ENCODE data around the gene SUFU. TPM values are rescaled to one million over a fixed set of nuclear protein-coding genes. Genes with fewer than 3 reads are reported as not detected.

The SUFU gene
- total RNA-seq, 4 donors from 2014 or later, result 6.5 to 11.0 (median 9.2) TPM

GRCh38 chr10:102491136-102491535 lies 12.6 kb upstream of the SUFU start:
- Histone ChIP-seq H3K4me3 (no peak overlapping the region), H3K4me1 (peaks cover 0 to 9% (median 0%) of the 10 kb centered on the region in 4 donors), H3K27ac (no peak overlapping the region), H3K9me3 (no peaks in the 10 kb centered on the region), H3K27me3 (no peaks in the 10 kb centered on the region), H3K36me3 (peaks cover 0 to 45% (median 5%) of the 10 kb centered on the region in 3 donors)
- no peak for DNase-seq
- TF ChIP-seq POLR2A (IDR thresholded peaks at IDR 0.05), result no peak
- TF ChIP-seq CTCF (IDR thresholded peaks at IDR 0.05), result no peak

- H3K9me3 ChIP-seq, result no peaks in the 10 kb centered on the region
- no peak overlapping the region for H3K27ac ChIP-seq
- no peaks in the 10 kb centered on the region for H3K27me3 ChIP-seq
- peaks cover 0 to 9% (median 0%) of the 10 kb centered on the region in 4 donors for H3K4me1 ChIP-seq
- DNase-seq, result no peak
- peaks cover 0 to 32% (median 5%) of the 10 kb centered on the region in 3 donors for H3K36me3 ChIP-seq
- TF ChIP-seq CTCF (IDR thresholded peaks at IDR 0.05) (no peak), POLR2A (IDR thresholded peaks at IDR 0.05) (no peak)
- no peak overlapping the region for H3K4me3 ChIP-seq
These were observed 11.3 kb upstream of the SUFU start for GRCh38 chr10:102492344-102492939.

- H3K27me3 ChIP-seq, result no peaks in the 10 kb centered on the region
- TF ChIP-seq CTCF (IDR thresholded peaks at IDR 0.05) (no peak), POLR2A (IDR thresholded peaks at IDR 0.05) (no peak)
- no peak overlapping the region for H3K27ac ChIP-seq
- peaks cover 0 to 9% (median 0%) of the 10 kb centered on the region in 4 donors for H3K4me1 ChIP-seq
- H3K9me3 ChIP-seq, result no peaks in the 10 kb centered on the region
- no peak overlapping the region for H3K4me3 ChIP-seq
- H3K36me3 ChIP-seq, result peaks cover 0 to 28% (median 3%) of the 10 kb centered on the region in 3 donors
- DNase-seq, result no peak
These were observed 10.8 kb upstream of the SUFU start for GRCh38 chr10:102492983-102493382.

GRCh38 chr10:102493771-102494170 lies 10.0 kb upstream of the SUFU start:
- Histone ChIP-seq H3K9me3 (no peaks in the 10 kb centered on the region), H3K4me1 (peaks cover 0 to 9% (median 0%) of the 10 kb centered on the region in 4 donors), H3K36me3 (peaks cover 0 to 20% (median 0%) of the 10 kb centered on the region in 3 donors), H3K27me3 (no peaks in the 10 kb centered on the region), H3K27ac (no peak overlapping the region), H3K4me3 (no peak overlapping the region)
- no peak for DNase-seq
- TF ChIP-seq CTCF (IDR thresholded peaks at IDR 0.05) (no peak), POLR2A (IDR thresholded peaks at IDR 0.05) (no peak)

- H3K27me3 ChIP-seq, result no peaks in the 10 kb centered on the region
- no peak for TF ChIP-seq CTCF (IDR thresholded peaks at IDR 0.05)
- no peak for TF ChIP-seq POLR2A (IDR thresholded peaks at IDR 0.05)
- H3K9me3 ChIP-seq, result no peaks in the 10 kb centered on the region
- no peak overlapping the region for H3K4me3 ChIP-seq
- no peak for DNase-seq
- H3K4me1 ChIP-seq, result peaks cover 0 to 20% (median 2%) of the 10 kb centered on the region in 4 donors
- no peak overlapping the region for H3K27ac ChIP-seq
- H3K36me3 ChIP-seq, result no peaks in the 10 kb centered on the region
These were observed 6.2 kb upstream of the SUFU start for GRCh38 chr10:102497545-102497944.

All from Peyer's patch (tissue), 4 donors.